Measurements from ENCODE around the gene IDH2. TPM values are rescaled to one million over a fixed set of nuclear protein-coding genes. Genes with fewer than 3 reads are reported as not detected.

IDH2 gene
- total RNA-seq, 1 donor from 2014 or later: 49.1 TPM

DNA sequence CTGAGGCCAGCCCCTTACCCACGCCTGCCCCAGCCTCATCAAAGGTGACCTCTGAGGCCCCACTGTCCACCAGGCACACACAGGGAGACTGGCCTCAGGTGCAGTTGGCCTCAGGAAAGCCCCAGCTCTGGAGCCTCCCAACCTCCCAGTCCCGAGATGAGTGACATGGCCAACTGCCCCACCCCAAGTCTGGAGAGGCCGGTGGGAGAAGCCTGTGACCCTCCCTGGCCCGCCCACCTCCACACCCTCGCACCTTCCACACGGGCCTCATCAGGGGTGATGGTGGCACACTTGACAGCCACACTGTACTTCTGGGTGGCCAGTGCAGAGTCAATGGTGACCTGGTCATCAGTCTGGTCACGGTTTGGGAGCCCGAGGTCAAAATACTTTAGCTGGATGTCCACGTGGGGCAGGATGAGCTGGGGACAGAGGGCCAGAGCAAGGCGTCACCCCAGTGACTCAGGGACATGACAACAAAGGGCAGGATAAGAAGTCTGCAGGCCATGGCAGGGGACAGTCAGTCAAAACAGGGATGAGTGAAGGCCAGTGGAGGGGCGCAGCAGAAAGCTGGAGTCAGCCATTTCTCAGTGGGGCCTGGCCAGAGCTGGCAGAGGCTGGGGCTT is 11.9 kb downstream of the IDH2 start:
- CTCF ChIA-PET: no interaction called here
- Mint-ChIP-seq H3K4me1 (peaks cover 13% of the 10 kb centered on the region), H3K4me3 (no peak overlapping the region), H3K9me3 (no peaks in the 10 kb centered on the region), H3K36me3 (ENCODE audit: low read depth) (peaks cover 51% of the 10 kb centered on the region), H3K27me3 (no peaks in the 10 kb centered on the region), H3K27ac (no peak overlapping the region)
- POLR2A ChIA-PET: interaction anchor here (0.5 kb wide), 1 partner anchor 19 kb away, joined by 3 read pairs; no protein-coding TSS in a partner anchor
- ATAC-seq (ENCODE audit: low read depth) (no peak), DNase-seq (no peak)
- intact Hi-C loops (cut with micrococcal nuclease): no loop called here
- no peak for TF ChIP-seq CTCF (IDR thresholded peaks at IDR 0.05)

DNA sequence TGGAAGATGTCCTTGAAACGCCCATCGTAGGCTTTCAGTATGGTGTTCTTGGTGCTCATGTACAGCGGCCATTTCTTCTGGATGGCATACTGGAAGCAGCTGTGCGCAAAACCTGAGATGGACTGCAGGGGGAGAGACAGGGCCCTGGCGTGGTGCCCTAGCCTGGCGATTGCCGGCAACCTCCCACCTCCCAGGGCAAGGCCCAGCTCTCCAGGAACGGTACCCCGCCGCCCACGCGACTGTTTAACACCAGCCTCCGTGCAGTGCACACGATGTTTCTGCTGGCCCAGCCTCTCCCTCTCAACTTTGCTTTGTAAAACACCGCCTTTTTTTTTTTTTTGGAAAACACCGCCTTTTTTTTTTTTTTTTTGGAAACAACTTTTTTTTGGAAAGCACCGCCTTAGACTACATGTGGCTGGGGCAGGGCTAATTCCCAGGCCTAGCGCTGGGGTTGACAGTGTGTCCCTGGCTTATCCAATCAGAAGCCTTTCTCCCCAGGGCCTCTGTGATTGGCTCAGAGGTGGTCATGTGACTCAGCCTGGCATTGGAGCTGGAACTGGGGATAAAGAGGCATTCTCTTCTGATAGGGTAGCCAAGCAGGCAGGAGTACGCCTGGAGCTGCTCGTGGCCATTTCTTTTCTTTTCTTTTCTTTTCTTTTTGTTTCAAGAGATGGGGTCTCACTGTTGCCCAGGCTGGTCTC is 14.7 kb downstream of the IDH2 start:
- peak; percentile 40 for ATAC-seq (ENCODE audit: low read depth)
- Mint-ChIP-seq H3K27me3 (no peaks in the 10 kb centered on the region), H3K27ac (no peak overlapping the region), H3K4me3 (no peak overlapping the region), H3K9me3 (no peaks in the 10 kb centered on the region), H3K36me3 (ENCODE audit: low read depth) (peaks cover 70% of the 10 kb centered on the region), H3K4me1 (peaks cover 15% of the 10 kb centered on the region)
- DNase-seq: no peak
- TF ChIP-seq CTCF (IDR thresholded peaks at IDR 0.05): no peak
- ChIA-PET CTCF (interaction anchor here (0.6 to 4.7 kb wide), 10 partner anchors 8 to 347 kb away, joined by 3 to 26 read pairs (median 4); no protein-coding TSS in a partner anchor), POLR2A (interaction anchor here (0.6 to 0.7 kb wide), 2 partner anchors 21 to 176 kb away, joined by 4 to 7 read pairs; no protein-coding TSS in a partner anchor)
- intact Hi-C loops (cut with micrococcal nuclease): loop anchor here (1.0 to 2.0 kb wide), 3 partner anchors 193 to 347 kb away; no protein-coding TSS in a partner anchor

DNA sequence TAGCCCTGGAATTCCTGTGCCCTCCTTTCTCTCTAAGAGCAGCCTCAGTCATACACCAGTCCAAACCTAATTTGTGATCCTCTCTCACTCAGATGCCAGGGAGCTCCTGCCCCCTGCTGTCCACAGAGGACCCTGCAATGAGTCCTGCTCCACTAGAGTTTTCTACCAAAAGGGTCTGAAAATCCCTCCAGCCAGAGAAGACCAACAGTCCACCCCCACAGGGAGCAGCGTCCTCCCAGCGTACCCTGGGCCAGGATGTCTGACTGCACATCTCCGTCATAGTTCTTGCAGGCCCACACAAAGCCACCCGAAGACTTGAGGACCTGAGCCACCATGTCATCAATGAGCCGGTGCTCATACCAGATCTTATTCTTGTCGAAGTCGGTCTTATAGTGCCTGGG is 15.4 kb downstream of the IDH2 start:
- peaks cover 15% of the 10 kb centered on the region for H3K4me1 Mint-ChIP-seq
- TF ChIP-seq CTCF (IDR thresholded peaks at IDR 0.05): peak; percentile 22
- H3K27ac Mint-ChIP-seq: no peak overlapping the region
- ATAC-seq (ENCODE audit: low read depth) (peak; percentile 79), DNase-seq (peak; percentile 45)
- POLR2A ChIA-PET: interaction anchor here (0.6 to 1.3 kb wide), 3 partner anchors 22 to 188 kb away, joined by 3 to 7 read pairs (median 4); no protein-coding TSS in a partner anchor
- intact Hi-C loops (cut with micrococcal nuclease): loop anchor here (1.0 to 2.0 kb wide), 5 partner anchors 189 to 347 kb away; no protein-coding TSS in a partner anchor
- H3K27me3 Mint-ChIP-seq: no peaks in the 10 kb centered on the region
- CTCF ChIA-PET: interaction anchor here (0.8 to 4.8 kb wide), 6 partner anchors 12 to 346 kb away, joined by 3 to 26 read pairs (median 12); no protein-coding TSS in a partner anchor
- H3K9me3 Mint-ChIP-seq: no peaks in the 10 kb centered on the region
- no peak overlapping the region for H3K4me3 Mint-ChIP-seq
- peaks cover 74% of the 10 kb centered on the region for H3K36me3 Mint-ChIP-seq (ENCODE audit: low read depth)

- TF ChIP-seq CTCF (IDR thresholded peaks at IDR 0.05): no peak
- ATAC-seq (ENCODE audit: low read depth): no peak
- no peak overlapping the region for H3K4me3 Mint-ChIP-seq
- H3K27ac Mint-ChIP-seq: no peak overlapping the region
- peaks cover 15% of the 10 kb centered on the region for H3K4me1 Mint-ChIP-seq
- ChIA-PET CTCF (interaction anchor here (0.8 to 4.8 kb wide), 10 partner anchors 14 to 345 kb away, joined by 3 to 26 read pairs (median 6); no protein-coding TSS in a partner anchor), POLR2A (interaction anchor here (0.5 to 1.3 kb wide), 3 partner anchors 187 to 630 kb away, joined by 3 read pairs; no protein-coding TSS in a partner anchor)
- intact Hi-C loops (cut with micrococcal nuclease): no loop called here
- DNase-seq: no peak
- peaks cover 77% of the 10 kb centered on the region for H3K36me3 Mint-ChIP-seq (ENCODE audit: low read depth)
- H3K27me3 Mint-ChIP-seq: no peaks in the 10 kb centered on the region
- H3K9me3 Mint-ChIP-seq: no peaks in the 10 kb centered on the region
These were observed 16.7 kb downstream of the IDH2 start for GRCh38 chr15:90085565-90085964.

Data from activated B cell treated with CpG ODN at 0.5 μM for 24 hours (primary cell).